Right ventricle myocardium superior (tissue), 1 donor: Measurements from ENCODE around the gene METAP1D. TPM values are rescaled to one million over a fixed set of nuclear protein-coding genes. Genes with fewer than 3 reads are reported as not detected.

Experiments
- ATAC-seq: fragments of 200-7000 bp; cut with Tn5 transposase; one replicate; pipeline ENCODE4 v1.9.1; 2020; ENCODE audit warnings: mild to moderate bottlenecking; ENCODE audit not compliant: poor library complexity
- DNase-seq: peaks from one replicate; pipeline ENCODE4 v3.0.0-alpha.2; 2020
- intact Hi-C: fragments of 100-400 bp; cut with DNase I; formaldehyde crosslinking; loops from one replicate; pipeline ENCODE4 v1.11.2; 2022
- total RNA-seq: library from RNA; stranded (reverse); fragmentation: NEBNext Ultra II Directional; extraction: Animal tissue kit (Norgen Biotek cat#: 25700); gene quantifications from one replicate; pipeline ENCODE4 v1.2.1, GENCODE V29; 2021
- donor health status: DM: no; HTN: yes; CAD: no; lungs with severe emphysema.

Gene METAP1D
- total RNA-seq, 1 donor from 2014 or later, result 6.9 TPM

GRCh38 chr2:172095905-172096625 lies 96.3 kb downstream of the METAP1D start:
- ATAC-seq, result no peak

GRCh38 chr2:172096626-172097547 lies 97.1 kb downstream of the METAP1D start:
- ATAC-seq, result no peak
- DNase-seq, result no peak
- intact Hi-C loops, result no loop called here

More at GRCh38 chr2:172095905-172096625, 96.3 kb downstream of the METAP1D start:
- no peak for DNase-seq
- intact Hi-C loops, result no loop called here

- intact Hi-C loops, result no loop called here
- no peak for ATAC-seq
Measured at GRCh38 chr2:172097557-172098131, 97.9 kb downstream of the METAP1D start.

GRCh38 chr2:172098287-172098649 lies 98.5 kb downstream of the METAP1D start:
- ATAC-seq, result no peak
- intact Hi-C loops, result no loop called here
- no peak for DNase-seq

More at GRCh38 chr2:172097557-172098131, 97.9 kb downstream of the METAP1D start:
- DNase-seq, result no peak

- intact Hi-C loops, result no loop called here
- DNase-seq (no peak), ATAC-seq (no peak)
Measured at GRCh38 chr2:172098650-172099471, 99.1 kb downstream of the METAP1D start.

GRCh38 chr2:172099472-172100079 lies 99.8 kb downstream of the METAP1D start:
- DNase-seq, result no peak
- intact Hi-C loops, result loop anchor here (10.0 kb wide), 2 partner anchors 285 to 505 kb away; no protein-coding TSS in a partner anchor
- no peak for ATAC-seq

- DNase-seq (no peak), ATAC-seq (no peak)
- intact Hi-C loops, result loop anchor here (10.0 kb wide), 2 partner anchors 286 to 506 kb away; no protein-coding TSS in a partner anchor
Measured at GRCh38 chr2:172100080-172100934, 100.6 kb downstream of the METAP1D start.

GRCh38 chr2:172100935-172101820 lies 101.4 kb downstream of the METAP1D start:
- DNase-seq (no peak), ATAC-seq (no peak)
- intact Hi-C loops, result loop anchor here (10.0 kb wide), 2 partner anchors 286 to 506 kb away; no protein-coding TSS in a partner anchor

- intact Hi-C loops, result loop anchor here (10.0 kb wide), 2 partner anchors 287 to 507 kb away; no protein-coding TSS in a partner anchor
- peak; percentile 14 for ATAC-seq
- no peak for DNase-seq
Measured at GRCh38 chr2:172101821-172102390, 102.2 kb downstream of the METAP1D start.

- intact Hi-C loops, result loop anchor here (10.0 kb wide), 2 partner anchors 288 to 508 kb away; no protein-coding TSS in a partner anchor
- DNase-seq, result peak; percentile 84
Measured at GRCh38 chr2:172102391-172103359, 102.9 kb downstream of the METAP1D start, which contains the start of gene DLX2. TSS of gene DLX2 (minus strand) at chr2:172102900. CDS start at chr2:172102538, 362 bp downstream.

GRCh38 chr2:172103471-172104272 lies 103.9 kb downstream of the METAP1D start:
- DNase-seq, result peak; percentile 82
- ATAC-seq, result peak; percentile 73
- intact Hi-C loops, result loop anchor here (10.0 kb wide), 2 partner anchors 289 to 509 kb away; no protein-coding TSS in a partner anchor

More at GRCh38 chr2:172102391-172103359, 102.9 kb downstream of the METAP1D start, which contains the start of gene DLX2:
- peak; percentile 78 for ATAC-seq

- intact Hi-C loops, result loop anchor here (10.0 kb wide), 2 partner anchors 291 to 511 kb away; no protein-coding TSS in a partner anchor
- DNase-seq (no peak), ATAC-seq (no peak)
Measured at GRCh38 chr2:172105471-172106107, 105.8 kb downstream of the METAP1D start.
